ENCODE data around the gene ADISSP.
A peak's percentile ranks its signal among the peaks of the same experiment; 100 is the strongest.

ADISSP gene

DNA sequence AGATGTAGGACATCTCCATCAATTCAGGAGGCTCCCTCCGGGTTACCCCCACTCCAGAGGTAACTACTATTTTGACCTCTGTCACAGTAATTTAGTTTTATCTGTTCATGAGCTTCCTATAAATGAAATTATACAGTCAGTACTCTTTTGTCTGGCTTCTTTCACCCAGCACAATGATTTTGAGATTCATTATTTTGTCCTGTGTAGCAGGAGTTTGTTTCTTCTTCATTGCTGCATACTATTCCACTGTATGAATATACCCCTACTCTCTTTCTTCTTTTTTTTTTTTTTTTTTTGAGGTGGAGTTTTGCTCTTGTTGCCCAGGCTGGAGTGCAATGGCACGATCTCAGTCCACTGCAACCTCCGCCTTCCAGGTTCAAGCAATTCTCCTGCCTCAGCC lies 41.0 kb upstream of the ADISSP start:
- H3K4me3 ChIP-seq: no peak overlapping the region
- H3K27ac ChIP-seq: peak overlapping the region in 6 of 11 experiments; percentile 64 to 84 (median 73); a peak in 9 of 22 replicates
- peaks cover 22 to 32% (median 26%) of the 10 kb centered on the region in 11 experiments for H3K36me3 ChIP-seq
- peak overlapping the region in 2 of 11 experiments; percentile 48 to 57; a peak in 3 of 22 replicates for H3K9ac ChIP-seq
- TF ChIP-seq Cebpa-rat (IDR thresholded peaks at IDR 0.05): no peak
- no peaks in the 10 kb centered on the region for H4K20me1 ChIP-seq
- H3K27me3 ChIP-seq: no peaks in the 10 kb centered on the region
- peaks cover 40 to 95% (median 74%) of the 10 kb centered on the region in 10 experiments for H3K4me1 ChIP-seq
- H3K4me2 ChIP-seq: peak overlapping the region in 6 of 11 experiments; percentile 73 to 93 (median 82); a peak in 10 of 22 replicates
- no peaks in the 10 kb centered on the region for H3K9me3 ChIP-seq (replicated peaks in 1 of 11)

- no peak for TF ChIP-seq Cebpa-rat (IDR thresholded peaks at IDR 0.05)
- Histone ChIP-seq H3K36me3 (peaks cover 56 to 69% (median 63%) of the 10 kb centered on the region in 11 experiments), H3K27me3 (no peaks in the 10 kb centered on the region), H3K4me1 (peaks cover 57 to 91% (median 80%) of the 10 kb centered on the region in 10 experiments), H3K4me3 (no peak overlapping the region), H3K4me2 (peak overlapping the region in 6 of 11 experiments; percentile 18 to 93 (median 81); a peak in 13 of 22 replicates), H4K20me1 (peaks cover 0 to 15% (median 0%) of the 10 kb centered on the region in 11 experiments; a peak in 2 of 22 replicates), H3K27ac (peak overlapping the region in 4 of 11 experiments; percentile 20 to 66 (median 43); a peak in 7 of 22 replicates), H3K9ac (no peak overlapping the region), H3K9me3 (replicated peaks in 1 of 11) (no peaks in the 10 kb centered on the region)
Observed at GRCh38 chr20:3804781-3805180, 37.2 kb upstream of the ADISSP start.

- Histone ChIP-seq H3K4me2 (peak overlapping the region; percentile 21 to 88 (median 74); a peak in 21 of 22 replicates), H3K27me3 (no peaks in the 10 kb centered on the region), H3K36me3 (peaks cover 56 to 74% (median 66%) of the 10 kb centered on the region in 11 experiments), H4K20me1 (peaks cover 0 to 15% (median 0%) of the 10 kb centered on the region in 11 experiments; a peak in 3 of 22 replicates), H3K4me1 (peaks cover 61 to 93% (median 83%) of the 10 kb centered on the region in 10 experiments), H3K9me3 (replicated peaks in 1 of 11) (no peaks in the 10 kb centered on the region), H3K4me3 (no peak overlapping the region), H3K27ac (peak overlapping the region in 5 of 11 experiments; percentile 0 to 55 (median 32); a peak in 2 of 22 replicates), H3K9ac (no peak overlapping the region)
- TF ChIP-seq Cebpa-rat (IDR thresholded peaks at IDR 0.05): no peak; a peak in 1 of 22 replicates
Observed at GRCh38 chr20:3804254-3804751, 36.8 kb upstream of the ADISSP start.

DNA sequence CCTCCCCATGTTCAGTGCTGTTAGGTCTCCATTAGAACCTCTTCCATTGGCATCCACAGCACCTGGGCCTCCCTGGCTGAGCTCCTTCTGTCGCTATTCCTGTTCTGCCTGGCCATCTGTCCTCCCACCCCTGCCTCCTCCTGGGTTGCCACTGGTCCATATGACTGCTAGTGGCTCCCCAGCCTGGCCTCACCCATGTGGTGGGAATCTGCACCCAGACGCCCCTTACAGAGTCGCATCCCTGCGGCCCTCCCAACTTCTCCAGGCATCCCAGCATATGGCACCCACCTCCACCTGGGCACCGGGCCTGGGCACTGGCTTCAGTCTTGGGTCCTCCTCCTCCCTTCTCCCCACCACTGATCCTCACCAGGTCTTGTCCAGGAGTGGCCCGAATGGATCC lies 36.3 kb upstream of the ADISSP start:
- H3K4me3 ChIP-seq: no peak overlapping the region
- H3K9ac ChIP-seq: no peak overlapping the region
- H3K4me1 ChIP-seq: peaks cover 66 to 97% (median 86%) of the 10 kb centered on the region in 10 experiments
- no peaks in the 10 kb centered on the region for H3K9me3 ChIP-seq (replicated peaks in 1 of 11)
- H3K27me3 ChIP-seq: no peaks in the 10 kb centered on the region
- TF ChIP-seq Cebpa-rat (IDR thresholded peaks at IDR 0.05): no peak
- peak overlapping the region; percentile 21 to 88 (median 74); a peak in 21 of 22 replicates for H3K4me2 ChIP-seq
- peak overlapping the region in 4 of 11 experiments; percentile 8 to 55 (median 41); a peak in 5 of 22 replicates for H3K27ac ChIP-seq
- H4K20me1 ChIP-seq: peaks cover 0 to 15% (median 0%) of the 10 kb centered on the region in 11 experiments; a peak in 3 of 22 replicates
- H3K36me3 ChIP-seq: peaks cover 56 to 79% (median 70%) of the 10 kb centered on the region in 11 experiments

DNA sequence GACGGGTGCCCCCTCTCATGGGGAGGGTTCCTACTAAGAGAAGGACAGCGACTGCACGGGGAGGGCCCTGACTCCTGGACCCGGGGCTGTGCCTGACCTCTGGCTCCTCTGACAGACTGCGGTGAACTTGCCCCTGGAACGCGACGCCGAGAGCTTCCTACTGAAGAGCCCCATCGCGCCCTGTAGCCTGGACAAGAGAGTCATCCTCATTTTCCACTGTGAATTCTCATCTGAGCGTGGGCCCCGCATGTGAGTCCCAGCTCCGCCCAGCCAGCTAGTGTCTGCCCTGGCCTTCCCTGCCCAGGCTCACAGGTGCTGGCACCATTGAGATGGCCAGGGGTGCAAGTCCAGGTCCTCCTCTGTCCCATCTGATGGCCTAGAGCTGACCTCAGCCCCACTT lies 35.7 kb upstream of the ADISSP start:
- H3K27ac ChIP-seq: peak overlapping the region in 5 of 11 experiments; percentile 0 to 55 (median 32); a peak in 6 of 22 replicates
- no peak for TF ChIP-seq Cebpa-rat (IDR thresholded peaks at IDR 0.05)
- H3K4me1 ChIP-seq: peaks cover 72 to 100% (median 92%) of the 10 kb centered on the region in 10 experiments
- peaks cover 56 to 84% (median 75%) of the 10 kb centered on the region in 11 experiments for H3K36me3 ChIP-seq
- H3K9ac ChIP-seq: 0 out of 22 replicates have a peak overlapping the region, but pooled peaks of 1 of the 11 experiments have one; percentile 0
- H3K4me3 ChIP-seq: peak overlapping the region in 1 of 10 experiments; percentile 7; a peak in 1 of 20 replicates
- H3K4me2 ChIP-seq: peak overlapping the region; percentile 57 to 88 (median 74)
- no peaks in the 10 kb centered on the region for H3K9me3 ChIP-seq (replicated peaks in 1 of 11)
- H3K27me3 ChIP-seq: no peaks in the 10 kb centered on the region
- peaks cover 0 to 15% (median 0%) of the 10 kb centered on the region in 11 experiments; a peak in 3 of 22 replicates for H4K20me1 ChIP-seq

DNA sequence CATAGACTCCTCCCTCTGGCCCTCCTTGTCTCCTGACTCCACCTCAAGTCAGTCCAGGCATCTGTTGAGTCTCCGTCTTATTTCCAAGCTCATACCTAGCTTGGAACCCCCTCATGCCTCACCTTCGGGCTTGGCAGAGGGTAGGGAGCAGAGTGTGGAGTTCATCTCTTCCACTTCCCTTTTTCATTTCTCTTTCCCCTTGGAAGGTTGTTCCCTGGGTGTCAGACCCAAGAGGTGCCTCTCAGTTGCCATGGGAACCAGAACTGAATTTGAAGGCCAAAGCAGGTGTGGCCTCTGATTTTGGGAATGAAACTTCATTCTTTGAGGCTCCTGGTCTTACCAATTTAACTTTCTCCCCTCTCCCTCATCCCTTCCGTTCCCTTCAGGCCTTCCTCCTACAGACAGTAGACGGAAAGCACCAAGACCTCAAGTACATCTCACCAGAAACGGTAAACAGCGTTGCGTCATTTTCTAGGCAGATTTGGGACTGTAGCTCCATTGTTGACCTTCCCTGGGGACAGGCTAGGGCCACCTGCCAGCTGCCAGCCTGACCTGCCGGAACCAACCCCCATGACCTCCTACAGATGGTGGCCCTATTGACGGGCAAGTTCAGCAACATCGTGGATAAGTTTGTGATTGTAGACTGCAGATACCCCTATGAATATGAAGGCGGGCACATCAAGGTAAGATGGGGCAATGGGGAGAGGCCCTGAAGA lies 35.1 kb upstream of the ADISSP start:
- Histone ChIP-seq H3K4me2 (peak overlapping the region; percentile 57 to 88 (median 74)), H3K9me3 (replicated peaks in 1 of 11) (no peaks in the 10 kb centered on the region), H3K27me3 (no peaks in the 10 kb centered on the region), H3K4me1 (peaks cover 74 to 100% (median 93%) of the 10 kb centered on the region in 10 experiments), H3K36me3 (peaks cover 56 to 90% (median 77%) of the 10 kb centered on the region in 11 experiments), H4K20me1 (peaks cover 0 to 15% (median 0%) of the 10 kb centered on the region in 11 experiments; a peak in 3 of 22 replicates), H3K27ac (peak overlapping the region in 6 of 11 experiments; percentile 0 to 55 (median 37); a peak in 10 of 22 replicates), H3K4me3 (peak overlapping the region in 1 of 10 experiments; percentile 7; a peak in 1 of 20 replicates), H3K9ac (peak overlapping the region in 3 of 11 experiments; percentile 0 to 36 (median 4); a peak in 4 of 22 replicates)
- TF ChIP-seq Cebpa-rat (IDR thresholded peaks at IDR 0.05): peak in 1 of 11 experiments; percentile 42; a peak in 1 of 22 replicates

DNA sequence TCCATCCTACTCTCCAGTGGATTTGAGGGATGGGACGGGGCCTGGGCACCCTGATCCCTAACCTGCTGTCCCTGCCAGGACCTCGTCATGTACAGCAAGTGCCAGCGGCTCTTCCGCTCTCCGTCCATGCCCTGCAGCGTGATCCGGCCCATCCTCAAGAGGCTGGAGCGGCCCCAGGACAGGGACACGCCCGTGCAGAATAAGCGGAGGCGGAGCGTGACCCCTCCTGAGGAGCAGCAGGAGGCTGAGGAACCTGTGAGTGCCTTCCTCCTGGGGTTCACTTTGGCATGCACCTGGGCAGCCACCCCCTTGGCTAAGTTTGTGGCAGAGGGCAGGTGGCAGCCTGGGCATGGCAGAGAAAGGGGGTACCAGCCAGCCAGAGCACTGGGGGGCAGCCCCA lies 34.3 kb upstream of the ADISSP start:
- H3K4me3 ChIP-seq: no peak overlapping the region
- no peaks in the 10 kb centered on the region for H3K27me3 ChIP-seq
- H3K9ac ChIP-seq: 0 out of 22 replicates have a peak overlapping the region, but pooled peaks of 1 of the 11 experiments have one; percentile 4
- peaks cover 56 to 94% (median 77%) of the 10 kb centered on the region in 11 experiments for H3K36me3 ChIP-seq
- peak overlapping the region in 4 of 11 experiments; percentile 32 to 55 (median 46); a peak in 7 of 22 replicates for H3K27ac ChIP-seq
- H4K20me1 ChIP-seq: peaks cover 0 to 20% (median 0%) of the 10 kb centered on the region in 11 experiments; a peak in 4 of 22 replicates
- no peaks in the 10 kb centered on the region for H3K9me3 ChIP-seq (replicated peaks in 1 of 11)
- H3K4me1 ChIP-seq: peaks cover 74 to 100% (median 93%) of the 10 kb centered on the region in 10 experiments
- no peak for TF ChIP-seq Cebpa-rat (IDR thresholded peaks at IDR 0.05)
- H3K4me2 ChIP-seq: peak overlapping the region; percentile 57 to 88 (median 74)

GRCh38 chr20:3801299-3801698 lies 33.7 kb upstream of the ADISSP start:
- Histone ChIP-seq H3K4me2 (peak overlapping the region in 9 of 11 experiments; percentile 57 to 88 (median 78); a peak in 16 of 22 replicates), H4K20me1 (peaks cover 0 to 24% (median 0%) of the 10 kb centered on the region in 11 experiments; a peak in 6 of 22 replicates), H3K4me3 (no peak overlapping the region), H3K9ac (0 out of 22 replicates have a peak overlapping the region, but pooled peaks of 1 of the 11 experiments have one; percentile 29), H3K36me3 (peaks cover 56 to 91% (median 76%) of the 10 kb centered on the region in 11 experiments), H3K9me3 (replicated peaks in 1 of 11) (no peaks in the 10 kb centered on the region), H3K27ac (peak overlapping the region in 4 of 11 experiments; percentile 32 to 55 (median 46); a peak in 4 of 22 replicates), H3K27me3 (no peaks in the 10 kb centered on the region), H3K4me1 (peaks cover 74 to 99% (median 93%) of the 10 kb centered on the region in 10 experiments)
- no peak for TF ChIP-seq Cebpa-rat (IDR thresholded peaks at IDR 0.05)

All from BLaER1 treated with 17β-estradiol and CSF1 and Interleukin-3, amounts not matched to agents 10 nM and 100 nM (cell line).